ENCODE data around the gene DSEL.

Gene DSEL

GRCh38 chr18:67525328-67526099 is 9.0 kb upstream of the DSEL start:
- no peak overlapping the region for H2AFZ ChIP-seq (ENCODE audit: low read depth, low read length)
- no peak overlapping the region for H3K4me2 ChIP-seq (ENCODE audit: insufficient read depth, low read length)
- H4K20me1 ChIP-seq (ENCODE audit: insufficient read depth, low read length) = no peaks in the 10 kb centered on the region
- no peaks in the 10 kb centered on the region for H3K79me2 ChIP-seq (ENCODE audit: insufficient read depth, low read length)
- no peak overlapping the region for H3K4me3 ChIP-seq (ENCODE audit: low read depth in 1 of 2, low read length in 2 of 2)
- H3K9ac ChIP-seq (ENCODE audit: low read depth, low read length) = no peak overlapping the region
- DNase-seq (no peak), ATAC-seq (ENCODE audit: insufficient read depth, low read depth) (no peak)
- no peak overlapping the region for H3K27ac ChIP-seq (ENCODE audit: low read length)
- no peaks in the 10 kb centered on the region for H3K9me3 ChIP-seq (ENCODE audit: insufficient read depth, low read length, severe bottlenecking)
- H3K36me3 ChIP-seq (ENCODE audit: insufficient read depth, low read length) = no peaks in the 10 kb centered on the region
- TF ChIP-seq CTCF (IDR thresholded peaks at IDR 0.05; ENCODE audit: borderline replicate concordance, extremely low read depth, low read length, poor library complexity, severe bottlenecking) (no peak), EZH2 (IDR thresholded peaks at IDR 0.05; ENCODE audit: borderline replicate concordance, low read depth, low read length, severe bottlenecking) (no peak)
- no peaks in the 10 kb centered on the region for H3K4me1 ChIP-seq (ENCODE audit: insufficient read depth, low read length)
- no peaks in the 10 kb centered on the region for H3K27me3 ChIP-seq (ENCODE audit: insufficient read depth, low read length, poor library complexity)

GRCh38 chr18:67520351-67520921 is 3.9 kb upstream of the DSEL start:
- Histone ChIP-seq H3K9ac (ENCODE audit: low read depth, low read length) (no peak overlapping the region), H2AFZ (ENCODE audit: low read depth, low read length) (no peak overlapping the region), H3K9me3 (ENCODE audit: insufficient read depth, low read length, severe bottlenecking) (no peaks in the 10 kb centered on the region), H3K4me3 (ENCODE audit: low read depth in 1 of 2, low read length in 2 of 2) (no peak overlapping the region), H3K27me3 (ENCODE audit: insufficient read depth, low read length, poor library complexity) (no peaks in the 10 kb centered on the region), H3K27ac (ENCODE audit: low read length) (no peak overlapping the region), H3K79me2 (ENCODE audit: insufficient read depth, low read length) (no peaks in the 10 kb centered on the region), H4K20me1 (ENCODE audit: insufficient read depth, low read length) (no peaks in the 10 kb centered on the region), H3K4me2 (ENCODE audit: insufficient read depth, low read length) (no peak overlapping the region), H3K4me1 (ENCODE audit: insufficient read depth, low read length) (no peaks in the 10 kb centered on the region), H3K36me3 (ENCODE audit: insufficient read depth, low read length) (no peaks in the 10 kb centered on the region)
- ATAC-seq (ENCODE audit: insufficient read depth, low read depth) = no peak
- DNase-seq = no peak
- TF ChIP-seq EZH2 (IDR thresholded peaks at IDR 0.05; ENCODE audit: borderline replicate concordance, low read depth, low read length, severe bottlenecking) = no peak

- H3K9me3 ChIP-seq (ENCODE audit: insufficient read depth, low read length, severe bottlenecking) = no peaks in the 10 kb centered on the region
- H3K36me3 ChIP-seq (ENCODE audit: insufficient read depth, low read length) = no peaks in the 10 kb centered on the region
- no peak overlapping the region for H3K4me3 ChIP-seq (ENCODE audit: low read depth in 1 of 2, low read length in 2 of 2)
- no peaks in the 10 kb centered on the region for H4K20me1 ChIP-seq (ENCODE audit: insufficient read depth, low read length)
- DNase-seq = no peak
- H3K79me2 ChIP-seq (ENCODE audit: insufficient read depth, low read length) = no peaks in the 10 kb centered on the region
- H3K4me2 ChIP-seq (ENCODE audit: insufficient read depth, low read length) = no peak overlapping the region
- H3K9ac ChIP-seq (ENCODE audit: low read depth, low read length) = no peak overlapping the region
- H3K4me1 ChIP-seq (ENCODE audit: insufficient read depth, low read length) = no peaks in the 10 kb centered on the region
- H3K27me3 ChIP-seq (ENCODE audit: insufficient read depth, low read length, poor library complexity) = no peaks in the 10 kb centered on the region
- no peak overlapping the region for H2AFZ ChIP-seq (ENCODE audit: low read depth, low read length)
- no peak for ATAC-seq (ENCODE audit: insufficient read depth, low read depth)
- no peak overlapping the region for H3K27ac ChIP-seq (ENCODE audit: low read length)
- TF ChIP-seq EZH2 (IDR thresholded peaks at IDR 0.05; ENCODE audit: borderline replicate concordance, low read depth, low read length, severe bottlenecking) (no peak), CTCF (IDR thresholded peaks at IDR 0.05; ENCODE audit: borderline replicate concordance, extremely low read depth, low read length, poor library complexity, severe bottlenecking) (no peak)
Measured at GRCh38 chr18:67519592-67519991, 3.1 kb upstream of the DSEL start.

GRCh38 chr18:67518566-67518965 is 2.0 kb upstream of the DSEL start:
- Histone ChIP-seq H2AFZ (ENCODE audit: low read depth, low read length) (no peak overlapping the region), H3K27me3 (ENCODE audit: insufficient read depth, low read length, poor library complexity) (no peaks in the 10 kb centered on the region), H3K4me3 (ENCODE audit: low read depth in 1 of 2, low read length in 2 of 2) (no peak overlapping the region), H3K36me3 (ENCODE audit: insufficient read depth, low read length) (no peaks in the 10 kb centered on the region), H3K9ac (ENCODE audit: low read depth, low read length) (no peak overlapping the region), H3K9me3 (ENCODE audit: insufficient read depth, low read length, severe bottlenecking) (no peaks in the 10 kb centered on the region), H3K79me2 (ENCODE audit: insufficient read depth, low read length) (no peaks in the 10 kb centered on the region), H3K4me2 (ENCODE audit: insufficient read depth, low read length) (no peak overlapping the region), H3K4me1 (ENCODE audit: insufficient read depth, low read length) (no peaks in the 10 kb centered on the region), H4K20me1 (ENCODE audit: insufficient read depth, low read length) (no peaks in the 10 kb centered on the region), H3K27ac (ENCODE audit: low read length) (no peak overlapping the region)
- no peak for TF ChIP-seq EZH2 (IDR thresholded peaks at IDR 0.05; ENCODE audit: borderline replicate concordance, low read depth, low read length, severe bottlenecking)
- no peak for TF ChIP-seq CTCF (IDR thresholded peaks at IDR 0.05; ENCODE audit: borderline replicate concordance, extremely low read depth, low read length, poor library complexity, severe bottlenecking)
- DNase-seq (no peak), ATAC-seq (ENCODE audit: insufficient read depth, low read depth) (no peak)

Measured in DND-41 (cell line).